ENCODE results near the gene IGFBP2.

The IGFBP2 gene

DNA sequence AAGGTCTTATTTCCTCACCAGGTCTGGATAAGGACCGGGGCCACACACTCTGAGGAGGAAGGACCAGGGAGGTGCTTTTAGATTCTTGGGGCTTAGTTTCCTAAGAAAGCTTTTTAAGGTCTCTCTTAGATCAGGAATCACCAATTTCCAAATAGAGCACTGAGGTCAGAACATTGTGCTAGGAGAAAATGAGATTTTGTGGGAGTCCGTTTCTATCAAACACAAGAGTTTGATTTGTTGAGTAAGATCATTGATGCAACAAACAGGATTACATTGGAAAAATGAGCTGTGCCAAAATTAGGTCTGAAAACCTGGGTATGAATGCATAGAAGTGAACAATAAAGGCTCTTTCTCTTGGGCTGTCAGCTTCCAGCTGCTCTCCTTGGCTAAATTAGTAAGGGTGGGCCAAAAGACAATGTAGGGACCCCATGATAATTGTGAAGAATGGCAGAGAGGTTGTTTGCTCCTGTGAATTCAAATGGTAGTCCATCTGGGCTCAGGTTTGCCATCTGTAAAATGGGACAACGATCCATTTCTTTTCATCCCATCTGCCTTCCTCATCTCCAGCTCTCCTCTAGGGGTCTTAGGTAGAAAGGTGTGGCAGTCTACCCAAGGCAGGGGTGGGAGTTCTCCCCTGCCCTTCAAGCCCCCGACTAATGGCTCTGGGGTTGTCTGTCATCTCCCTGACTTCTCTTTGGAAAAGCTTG lies 20.0 kb downstream of the IGFBP2 start:
- Histone ChIP-seq H3K4me1 (ENCODE audit: insufficient read depth, low read length) (peaks cover 34% of the 10 kb centered on the region), H3K9me3 (ENCODE audit: low read length) (no peaks in the 10 kb centered on the region), H2AFZ (ENCODE audit: low read depth, low read length) (no peak overlapping the region), H3K36me3 (ENCODE audit: insufficient read depth, low read length) (peaks cover 23% of the 10 kb centered on the region), H3K27me3 (ENCODE audit: insufficient read depth, low read length) (no peaks in the 10 kb centered on the region), H3K4me3 (ENCODE audit: low read length) (no peak overlapping the region)

GRCh38 chr2:216653931-216654365 lies 20.7 kb downstream of the IGFBP2 start:
- H3K4me3 ChIP-seq (ENCODE audit: low read length): no peak overlapping the region
- no peak overlapping the region for H2AFZ ChIP-seq (ENCODE audit: low read depth, low read length)
- H3K36me3 ChIP-seq (ENCODE audit: insufficient read depth, low read length): peaks cover 24% of the 10 kb centered on the region
- peaks cover 34% of the 10 kb centered on the region for H3K4me1 ChIP-seq (ENCODE audit: insufficient read depth, low read length)
- H3K27me3 ChIP-seq (ENCODE audit: insufficient read depth, low read length): no peaks in the 10 kb centered on the region
- H3K9me3 ChIP-seq (ENCODE audit: low read length): no peaks in the 10 kb centered on the region

GRCh38 chr2:216654528-216655052 lies 21.4 kb downstream of the IGFBP2 start:
- H3K36me3 ChIP-seq (ENCODE audit: insufficient read depth, low read length): peaks cover 28% of the 10 kb centered on the region
- no peaks in the 10 kb centered on the region for H3K27me3 ChIP-seq (ENCODE audit: insufficient read depth, low read length)
- H3K9me3 ChIP-seq (ENCODE audit: low read length): no peaks in the 10 kb centered on the region
- peaks cover 31% of the 10 kb centered on the region for H3K4me1 ChIP-seq (ENCODE audit: insufficient read depth, low read length)
- H3K4me3 ChIP-seq (ENCODE audit: low read length): no peak overlapping the region
- H2AFZ ChIP-seq (ENCODE audit: low read depth, low read length): no peak overlapping the region

DNA sequence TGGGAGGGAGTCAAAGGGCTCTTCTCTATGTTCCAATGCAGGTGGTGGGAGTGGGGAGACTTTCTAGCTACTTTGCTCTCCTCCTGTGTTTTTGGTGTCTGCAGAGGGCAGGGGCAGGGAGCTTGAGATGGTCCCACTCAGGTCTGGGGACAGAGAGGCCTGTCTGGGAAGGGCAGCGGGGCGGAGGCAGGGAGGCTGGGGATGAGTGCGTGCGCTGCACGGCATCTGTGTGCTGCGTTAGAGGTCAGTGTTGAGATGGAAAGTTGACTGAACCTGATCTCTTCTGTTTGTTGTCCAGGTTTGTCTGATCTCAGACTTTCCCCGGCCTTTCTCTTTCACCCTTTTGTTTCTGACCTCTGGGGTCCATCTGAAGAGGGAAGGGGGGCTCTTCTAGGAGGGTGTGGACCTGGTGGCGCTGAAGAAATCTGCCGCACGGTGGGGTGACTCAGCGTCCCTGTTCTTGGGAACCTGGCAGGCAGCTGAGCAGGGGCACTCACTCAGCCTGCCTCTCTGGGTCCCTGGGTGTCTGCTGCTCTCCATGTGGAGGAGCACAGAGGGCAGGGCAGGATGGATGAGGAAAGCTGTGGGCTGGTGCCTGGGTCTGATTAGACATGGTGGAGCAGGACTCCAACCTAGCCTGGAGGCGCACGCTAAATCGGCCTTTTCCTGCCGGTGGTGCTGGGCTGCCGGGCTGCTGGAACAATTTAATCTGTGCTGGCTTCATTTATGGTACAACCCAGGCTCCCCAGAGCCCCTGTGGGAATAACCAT lies 24.1 kb downstream of the IGFBP2 start:
- Histone ChIP-seq H3K4me3 (ENCODE audit: low read length) (no peak overlapping the region), H3K9me3 (ENCODE audit: low read length) (no peaks in the 10 kb centered on the region), H2AFZ (ENCODE audit: low read depth, low read length) (no peak overlapping the region), H3K4me1 (ENCODE audit: insufficient read depth, low read length) (peaks cover 10% of the 10 kb centered on the region), H3K27me3 (ENCODE audit: insufficient read depth, low read length) (no peaks in the 10 kb centered on the region), H3K36me3 (ENCODE audit: insufficient read depth, low read length) (peaks cover 48% of the 10 kb centered on the region)

GRCh38 chr2:216657980-216658379 lies 24.8 kb downstream of the IGFBP2 start:
- Histone ChIP-seq H2AFZ (ENCODE audit: low read depth, low read length) (no peak overlapping the region), H3K4me3 (ENCODE audit: low read length) (no peak overlapping the region), H3K36me3 (ENCODE audit: insufficient read depth, low read length) (peaks cover 53% of the 10 kb centered on the region), H3K4me1 (ENCODE audit: insufficient read depth, low read length) (peaks cover 10% of the 10 kb centered on the region), H3K9me3 (ENCODE audit: low read length) (no peaks in the 10 kb centered on the region), H3K27me3 (ENCODE audit: insufficient read depth, low read length) (no peaks in the 10 kb centered on the region)

DNA sequence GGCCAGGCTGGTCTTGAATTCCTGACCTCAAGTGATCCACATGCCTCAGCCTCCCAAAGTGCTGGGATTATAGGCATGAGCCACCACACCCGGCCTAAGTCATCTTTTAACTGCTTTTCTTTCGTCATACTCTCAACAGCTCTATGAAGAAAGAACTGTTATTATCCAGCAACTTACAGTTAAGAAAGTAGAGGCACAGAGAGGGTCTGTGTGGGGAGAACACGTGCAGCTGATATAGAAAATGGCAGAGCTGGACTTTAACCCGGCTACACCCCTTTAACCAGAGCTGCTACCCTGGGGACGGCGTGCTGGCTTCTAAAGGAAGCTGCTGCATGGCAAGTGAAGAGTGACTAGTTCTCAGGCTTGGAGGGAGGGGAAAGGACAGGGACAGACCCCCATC lies 25.5 kb downstream of the IGFBP2 start:
- Histone ChIP-seq H3K36me3 (ENCODE audit: insufficient read depth, low read length) (peaks cover 61% of the 10 kb centered on the region), H3K4me1 (ENCODE audit: insufficient read depth, low read length) (peaks cover 7% of the 10 kb centered on the region), H3K4me3 (ENCODE audit: low read length) (no peak overlapping the region), H3K27me3 (ENCODE audit: insufficient read depth, low read length) (no peaks in the 10 kb centered on the region), H2AFZ (ENCODE audit: low read depth, low read length) (no peak overlapping the region), H3K9me3 (ENCODE audit: low read length) (no peaks in the 10 kb centered on the region)

DNA sequence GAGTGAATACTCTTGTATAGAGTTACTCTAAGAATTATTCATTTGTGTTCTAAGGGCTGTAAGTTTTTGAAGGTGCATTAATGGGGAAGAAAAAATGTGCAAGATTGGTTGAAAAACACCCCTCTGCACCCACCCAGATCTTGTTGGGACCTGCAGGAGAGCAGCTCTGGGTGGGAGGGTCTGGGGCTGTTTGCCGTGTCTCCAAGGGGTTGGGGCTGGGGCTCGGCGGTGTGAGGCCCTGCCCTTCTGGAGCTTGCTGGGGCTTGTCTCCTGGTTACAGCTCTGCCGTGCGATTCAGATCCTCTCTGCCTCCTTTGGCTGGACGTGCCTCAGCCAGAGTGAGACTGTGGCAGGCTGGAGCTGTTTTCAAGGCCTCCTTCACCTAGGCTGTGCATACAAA lies 26.1 kb downstream of the IGFBP2 start:
- H3K4me1 ChIP-seq (ENCODE audit: insufficient read depth, low read length): peaks cover 7% of the 10 kb centered on the region
- no peak overlapping the region for H3K4me3 ChIP-seq (ENCODE audit: low read length)
- no peaks in the 10 kb centered on the region for H3K9me3 ChIP-seq (ENCODE audit: low read length)
- H3K36me3 ChIP-seq (ENCODE audit: insufficient read depth, low read length): peaks cover 60% of the 10 kb centered on the region
- H2AFZ ChIP-seq (ENCODE audit: low read depth, low read length): no peak overlapping the region
- no peaks in the 10 kb centered on the region for H3K27me3 ChIP-seq (ENCODE audit: insufficient read depth, low read length)

- H3K27me3 ChIP-seq (ENCODE audit: insufficient read depth, low read length): no peaks in the 10 kb centered on the region
- H2AFZ ChIP-seq (ENCODE audit: low read depth, low read length): no peak overlapping the region
- H3K36me3 ChIP-seq (ENCODE audit: insufficient read depth, low read length): peaks cover 64% of the 10 kb centered on the region
- no peaks in the 10 kb centered on the region for H3K9me3 ChIP-seq (ENCODE audit: low read length)
- H3K4me3 ChIP-seq (ENCODE audit: low read length): no peak overlapping the region
- peaks cover 9% of the 10 kb centered on the region for H3K4me1 ChIP-seq (ENCODE audit: insufficient read depth, low read length)
Measured at GRCh38 chr2:216660496-216660895, 27.3 kb downstream of the IGFBP2 start.

GRCh38 chr2:216661051-216661450 lies 27.8 kb downstream of the IGFBP2 start:
- no peak overlapping the region for H2AFZ ChIP-seq (ENCODE audit: low read depth, low read length)
- peaks cover 62% of the 10 kb centered on the region for H3K36me3 ChIP-seq (ENCODE audit: insufficient read depth, low read length)
- H3K27me3 ChIP-seq (ENCODE audit: insufficient read depth, low read length): no peaks in the 10 kb centered on the region
- no peak overlapping the region for H3K4me3 ChIP-seq (ENCODE audit: low read length)
- peaks cover 12% of the 10 kb centered on the region for H3K4me1 ChIP-seq (ENCODE audit: insufficient read depth, low read length)
- no peaks in the 10 kb centered on the region for H3K9me3 ChIP-seq (ENCODE audit: low read length)

DNA sequence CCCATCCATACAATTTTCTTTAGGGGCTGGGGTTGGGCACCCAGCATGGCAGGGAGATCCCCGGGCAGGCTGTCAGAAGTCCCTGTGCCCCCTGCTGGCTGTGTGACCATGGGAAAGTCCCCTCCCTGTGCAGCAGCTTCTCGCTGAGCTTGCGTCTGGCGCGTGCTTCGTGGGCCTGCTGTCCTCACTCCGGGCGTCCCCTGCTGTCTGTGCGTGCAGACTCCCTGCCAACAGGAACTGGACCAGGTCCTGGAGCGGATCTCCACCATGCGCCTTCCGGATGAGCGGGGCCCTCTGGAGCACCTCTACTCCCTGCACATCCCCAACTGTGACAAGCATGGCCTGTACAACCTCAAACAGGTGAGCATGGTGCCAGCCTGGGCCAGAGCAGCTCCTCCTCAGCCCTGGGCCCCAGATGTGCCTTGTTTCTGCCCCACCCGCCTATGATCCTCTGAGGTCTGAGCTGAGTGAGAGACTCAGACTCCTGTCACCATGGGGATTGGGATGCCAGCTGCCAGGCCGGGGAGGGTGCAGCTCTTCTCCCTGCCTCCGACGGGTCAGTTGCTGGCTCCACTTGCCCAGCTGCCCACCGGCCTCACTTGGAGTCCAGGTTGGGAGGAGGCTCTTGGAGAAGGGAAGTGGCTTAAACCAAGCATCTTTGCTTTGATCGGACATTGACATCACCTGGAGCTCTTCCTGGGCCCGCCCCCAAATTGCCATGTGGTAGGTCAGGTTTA lies 28.6 kb downstream of the IGFBP2 start:
- Histone ChIP-seq H3K36me3 (ENCODE audit: insufficient read depth, low read length) (peaks cover 55% of the 10 kb centered on the region), H3K9me3 (ENCODE audit: low read length) (no peaks in the 10 kb centered on the region), H3K4me1 (ENCODE audit: insufficient read depth, low read length) (peaks cover 11% of the 10 kb centered on the region), H3K4me3 (ENCODE audit: low read length) (no peak overlapping the region), H2AFZ (ENCODE audit: low read depth, low read length) (no peak overlapping the region), H3K27me3 (ENCODE audit: insufficient read depth, low read length) (no peaks in the 10 kb centered on the region)

DNA sequence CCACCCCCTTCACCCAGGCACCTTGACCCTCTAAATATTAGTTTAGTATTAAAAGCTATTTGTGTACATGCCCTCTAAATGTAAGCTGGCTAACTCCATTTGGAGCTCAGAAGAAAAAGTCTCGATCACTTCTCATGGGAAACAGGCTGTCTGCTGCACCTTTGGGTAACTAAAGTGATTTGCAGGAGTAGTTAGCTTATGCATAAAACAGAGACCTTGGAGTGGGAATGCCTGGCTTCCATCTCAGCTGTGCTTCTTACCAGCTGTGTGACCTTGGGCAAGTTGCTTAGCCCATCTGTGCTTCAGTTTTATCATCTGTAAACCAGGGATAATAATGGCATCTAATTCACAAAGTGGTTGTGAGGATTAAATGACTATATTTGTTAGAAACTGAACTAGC lies 29.9 kb downstream of the IGFBP2 start:
- Histone ChIP-seq H3K4me3 (ENCODE audit: low read length) (no peak overlapping the region), H3K9me3 (ENCODE audit: low read length) (no peaks in the 10 kb centered on the region), H3K27me3 (ENCODE audit: insufficient read depth, low read length) (no peaks in the 10 kb centered on the region), H3K36me3 (ENCODE audit: insufficient read depth, low read length) (peaks cover 52% of the 10 kb centered on the region), H3K4me1 (ENCODE audit: insufficient read depth, low read length) (peaks cover 5% of the 10 kb centered on the region), H2AFZ (ENCODE audit: low read depth, low read length) (no peak overlapping the region)

GRCh38 chr2:216663846-216664245 lies 30.6 kb downstream of the IGFBP2 start:
- Histone ChIP-seq H3K36me3 (ENCODE audit: insufficient read depth, low read length) (peaks cover 49% of the 10 kb centered on the region), H3K4me1 (ENCODE audit: insufficient read depth, low read length) (peaks cover 5% of the 10 kb centered on the region), H3K27me3 (ENCODE audit: insufficient read depth, low read length) (no peaks in the 10 kb centered on the region), H3K9me3 (ENCODE audit: low read length) (no peaks in the 10 kb centered on the region), H3K4me3 (ENCODE audit: low read length) (no peak overlapping the region), H2AFZ (ENCODE audit: low read depth, low read length) (no peak overlapping the region)

- Histone ChIP-seq H2AFZ (ENCODE audit: low read depth, low read length) (no peak overlapping the region), H3K36me3 (ENCODE audit: insufficient read depth, low read length) (peaks cover 43% of the 10 kb centered on the region), H3K9me3 (ENCODE audit: low read length) (no peaks in the 10 kb centered on the region)
Measured at GRCh38 chr2:216664593-216665034, 31.4 kb downstream of the IGFBP2 start.

More at GRCh38 chr2:216664593-216665034, 31.4 kb downstream of the IGFBP2 start:
- Histone ChIP-seq H3K4me1 (ENCODE audit: insufficient read depth, low read length) (peaks cover 5% of the 10 kb centered on the region), H3K27me3 (ENCODE audit: insufficient read depth, low read length) (no peaks in the 10 kb centered on the region), H3K4me3 (ENCODE audit: low read length) (no peak overlapping the region)

All from neuron (in vitro differentiated cells).